Testis (tissue), 2 donors: Measurements from ENCODE around the gene KERA.

ENCODE experiments used
- POLR2A ChIP-seq: fragments of 450-650 bp; IDR thresholded peaks from one replicate; pipeline ENCODE4 v1.6.1; 2017; ENCODE audit warnings: antibody characterized with exemption, mild to moderate bottlenecking, moderate library complexity
- TF ChIP-seq, protein P1 (sequence below), 3 experiments: fragments of 450-650 bp in 2 of 3; fragments of 200-600 bp in 1 of 3; sonication (generic) in 1 of 3; IDR thresholded peaks; one replicate each; pipeline ENCODE4 v1.5.1; 2016 to 2019; ENCODE audit warnings: antibody characterized with exemption in 3 of 3, mild to moderate bottlenecking in 2 of 3, moderate library complexity in 1 of 3

- TF ChIP-seq, protein P1, sequence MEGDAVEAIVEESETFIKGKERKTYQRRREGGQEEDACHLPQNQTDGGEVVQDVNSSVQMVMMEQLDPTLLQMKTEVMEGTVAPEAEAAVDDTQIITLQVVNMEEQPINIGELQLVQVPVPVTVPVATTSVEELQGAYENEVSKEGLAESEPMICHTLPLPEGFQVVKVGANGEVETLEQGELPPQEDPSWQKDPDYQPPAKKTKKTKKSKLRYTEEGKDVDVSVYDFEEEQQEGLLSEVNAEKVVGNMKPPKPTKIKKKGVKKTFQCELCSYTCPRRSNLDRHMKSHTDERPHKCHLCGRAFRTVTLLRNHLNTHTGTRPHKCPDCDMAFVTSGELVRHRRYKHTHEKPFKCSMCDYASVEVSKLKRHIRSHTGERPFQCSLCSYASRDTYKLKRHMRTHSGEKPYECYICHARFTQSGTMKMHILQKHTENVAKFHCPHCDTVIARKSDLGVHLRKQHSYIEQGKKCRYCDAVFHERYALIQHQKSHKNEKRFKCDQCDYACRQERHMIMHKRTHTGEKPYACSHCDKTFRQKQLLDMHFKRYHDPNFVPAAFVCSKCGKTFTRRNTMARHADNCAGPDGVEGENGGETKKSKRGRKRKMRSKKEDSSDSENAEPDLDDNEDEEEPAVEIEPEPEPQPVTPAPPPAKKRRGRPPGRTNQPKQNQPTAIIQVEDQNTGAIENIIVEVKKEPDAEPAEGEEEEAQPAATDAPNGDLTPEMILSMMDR (IDR thresholded peaks at IDR 0.05) = no peak
- no peak for TF ChIP-seq POLR2A
Measured at GRCh38 chr12:91033251-91033650, 24.6 kb downstream of the KERA start.
